Stimulated activated CD4-positive, alpha-beta T cell treated with anti-CD3 and anti-CD28 coated beads, Interleukin-15, amount 100 ng/mL, for 24 hours (primary cell): ENCODE measurements around the gene IRF1.
"Not testable (repeated sequence)": the region's sequence is repeated elsewhere in the genome, so short reads cannot be mapped to it uniquely, and the experiment has no call there.

ENCODE experiments used
- DNase-seq: peaks from one replicate; pipeline ENCODE4 v3.0.0-alpha.2; 2020

Gene IRF1

GRCh38 chr5:132459031-132459982, 31.3 kb downstream of the IRF1 start:
- DNase-seq = no peak

GRCh38 chr5:132458651-132459030, 31.9 kb downstream of the IRF1 start:
- DNase-seq = no peak

GRCh38 chr5:132458226-132458560, 32.4 kb downstream of the IRF1 start:
- no peak for DNase-seq

GRCh38 chr5:132457371-132458225, 33.0 kb downstream of the IRF1 start:
- no peak for DNase-seq

GRCh38 chr5:132456987-132457361, 33.6 kb downstream of the IRF1 start:
- no peak for DNase-seq

GRCh38 chr5:132456296-132456986, 34.1 kb downstream of the IRF1 start:
- DNase-seq = peak; percentile 53

GRCh38 chr5:132455614-132456115, 34.9 kb downstream of the IRF1 start:
- no peak for DNase-seq

- no peak for DNase-seq
These were observed 36.2 kb downstream of the IRF1 start for GRCh38 chr5:132454361-132454760.

GRCh38 chr5:132451387-132451786, 39.2 kb downstream of the IRF1 start:
- DNase-seq = no peak

GRCh38 chr5:132449060-132449459, 41.5 kb downstream of the IRF1 start:
- no peak for DNase-seq

GRCh38 chr5:132447196-132447595, 43.4 kb downstream of the IRF1 start:
- DNase-seq = no peak

- no peak for DNase-seq
These were observed 44.0 kb downstream of the IRF1 start for GRCh38 chr5:132446621-132447020.

GRCh38 chr5:132445930-132446329, 44.6 kb downstream of the IRF1 start:
- no peak for DNase-seq

- no peak for DNase-seq
These were observed 45.0 kb downstream of the IRF1 start for GRCh38 chr5:132445640-132445923.

GRCh38 chr5:132444841-132445639, 45.5 kb downstream of the IRF1 start:
- no peak for DNase-seq

GRCh38 chr5:132444061-132444460, 46.5 kb downstream of the IRF1 start:
- no peak for DNase-seq

- no peak for DNase-seq
These were observed 51.0 kb downstream of the IRF1 start for GRCh38 chr5:132439521-132440089.

GRCh38 chr5:132438917-132439316, 51.7 kb downstream of the IRF1 start:
- no peak for DNase-seq

GRCh38 chr5:132438267-132438645, 52.3 kb downstream of the IRF1 start:
- not testable (repeated sequence) for DNase-seq

- DNase-seq = peak; percentile 76
These were observed 52.8 kb downstream of the IRF1 start for GRCh38 chr5:132437604-132438266.

GRCh38 chr5:132436936-132437335, 53.6 kb downstream of the IRF1 start:
- no peak for DNase-seq

- DNase-seq = no peak
These were observed 54.7 kb downstream of the IRF1 start for GRCh38 chr5:132435886-132436285.
